Activated T-helper 1 cell treated with anti-CD3 and anti-CD28 coated beads, Interleukin-12 subunit alpha, Interleukin-12 subunit beta, Interleukin-2, Interleukin-4 antibody, amounts not matched to agents 30 ng/mL and 10 ng/mL and 1 ng/mL, durations not matched to agents 14 hours and 24 hours and 36 hours (primary cell): ENCODE measurements around the gene MPP4. TPM values are rescaled to one million over a fixed set of nuclear protein-coding genes. Genes with fewer than 3 reads are reported as not detected.

ENCODE experiments used
- DNase-seq: peaks from one replicate; pipeline ENCODE4 v3.0.0; 2021; ENCODE audit warnings: low spot score
- H3K27ac Mint-ChIP-seq: one replicate; pipeline ENCODE4 v1.8.0; 2021; ENCODE audit warnings: mild to moderate bottlenecking, mixed read lengths
- H3K27me3 Mint-ChIP-seq: one replicate; pipeline ENCODE4 v1.8.0; 2022; ENCODE audit warnings: mild to moderate bottlenecking, moderate library complexity, mixed read lengths; ENCODE audit not compliant: insufficient read depth
- H3K36me3 Mint-ChIP-seq: one replicate; pipeline ENCODE4 v1.8.0; 2021; ENCODE audit warnings: low read depth, mixed read lengths
- H3K4me1 Mint-ChIP-seq: one replicate; pipeline ENCODE4 v1.8.0; 2021; ENCODE audit warnings: low read depth, mixed read lengths
- H3K4me3 Mint-ChIP-seq: one replicate; pipeline ENCODE4 v1.8.0; 2021; ENCODE audit warnings: mild to moderate bottlenecking, moderate library complexity, mixed read lengths
- H3K9me3 Mint-ChIP-seq: one replicate; pipeline ENCODE4 v1.8.0; 2021; ENCODE audit warnings: mixed read lengths
- intact Hi-C: fragments of 100-400 bp; cut with micrococcal nuclease; formaldehyde crosslinking; loops from one replicate; pipeline ENCODE4 v1.15.1; 2024
- total RNA-seq: library from RNA; stranded (reverse); gene quantifications from 2 replicates; pipeline ENCODE4 v1.2.3, GENCODE V29; 2022

Gene MPP4
- total RNA-seq, 1 donor from 2014 or later: not detected

DNA sequence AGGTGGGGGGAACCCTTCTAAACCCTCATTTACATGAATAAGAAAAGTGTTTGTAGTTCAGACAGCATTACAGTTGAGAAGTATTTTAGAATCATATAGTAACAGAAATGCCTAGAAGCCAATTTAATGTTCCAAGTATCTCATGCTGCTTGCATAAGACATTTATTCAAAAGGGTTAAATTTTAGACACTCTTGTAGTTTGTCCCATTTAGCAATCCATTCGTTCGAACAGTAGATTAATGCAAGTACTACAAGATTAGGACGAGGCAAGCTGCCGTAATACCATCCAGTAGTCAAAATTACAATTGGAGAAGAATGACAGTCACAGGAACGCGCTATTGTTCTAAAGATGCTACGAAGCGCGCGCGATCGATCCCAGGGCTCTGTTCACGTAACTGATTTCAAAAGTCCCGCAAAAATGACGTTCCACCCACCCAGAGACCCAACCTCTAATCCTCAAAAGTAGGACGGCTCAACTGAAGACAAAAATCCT is 56.3 kb downstream of the MPP4 start:
- Mint-ChIP-seq H3K27ac (peak overlapping the region; percentile 92), H3K27me3 (peaks cover 2% of the 10 kb centered on the region), H3K36me3 (no peaks in the 10 kb centered on the region), H3K4me1 (peaks cover 18% of the 10 kb centered on the region), H3K4me3 (peak overlapping the region; percentile 89), H3K9me3 (no peaks in the 10 kb centered on the region)
- DNase-seq: no peak
- intact Hi-C loops: loop anchor here (1.0 to 10.0 kb wide), 9 partner anchors 139 to 1337 kb away; partner anchors contain the start of genes CASP8, CFLAR, FZD7 and SPATS2L

GRCh38 chr2:201639205-201639604 is 59.2 kb downstream of the MPP4 start:
- Mint-ChIP-seq H3K27ac (no peak overlapping the region), H3K4me1 (peaks cover 18% of the 10 kb centered on the region), H3K4me3 (no peak overlapping the region), H3K36me3 (peaks cover 5% of the 10 kb centered on the region), H3K27me3 (no peaks in the 10 kb centered on the region), H3K9me3 (no peaks in the 10 kb centered on the region)
- DNase-seq: no peak
- intact Hi-C loops: no loop called here

- no peaks in the 10 kb centered on the region for H3K27me3 Mint-ChIP-seq
- H3K4me1 Mint-ChIP-seq: peaks cover 12% of the 10 kb centered on the region
- intact Hi-C loops: no loop called here
- peaks cover 7% of the 10 kb centered on the region for H3K36me3 Mint-ChIP-seq
- no peaks in the 10 kb centered on the region for H3K9me3 Mint-ChIP-seq
- no peak overlapping the region for H3K4me3 Mint-ChIP-seq
- H3K27ac Mint-ChIP-seq: no peak overlapping the region
- DNase-seq: no peak
Observed at GRCh38 chr2:201638326-201638725, 60.1 kb downstream of the MPP4 start.

DNA sequence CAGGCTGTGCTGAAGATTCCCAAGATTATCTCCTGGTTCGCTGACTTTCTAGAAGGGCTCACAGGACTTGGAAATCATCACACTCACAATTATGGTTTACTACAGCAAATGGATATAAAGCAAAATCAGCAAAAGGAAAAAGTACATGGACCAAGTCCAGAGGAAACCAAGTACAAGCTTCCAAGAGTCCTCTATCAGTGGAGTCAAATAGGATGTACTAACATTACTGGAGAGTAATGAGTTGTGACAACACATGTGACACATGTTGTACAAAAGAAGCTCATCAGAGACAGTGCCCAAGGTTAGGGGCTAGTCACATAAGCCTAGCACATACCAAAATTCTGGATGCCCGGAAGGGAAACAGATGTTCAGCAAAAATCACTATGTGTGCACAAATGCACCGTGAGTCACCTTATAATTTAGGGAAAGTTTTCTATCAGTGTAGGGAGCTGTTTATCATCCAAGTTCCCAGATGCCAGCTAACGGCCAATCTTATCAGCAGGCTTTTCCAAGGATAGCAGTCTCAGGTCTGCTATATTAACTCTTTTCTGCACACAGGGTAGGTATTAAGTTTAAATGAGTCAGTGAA is 64.7 kb downstream of the MPP4 start:
- H3K4me1 Mint-ChIP-seq: no peaks in the 10 kb centered on the region
- H3K9me3 Mint-ChIP-seq: no peaks in the 10 kb centered on the region
- intact Hi-C loops: no loop called here
- peaks cover 21% of the 10 kb centered on the region for H3K36me3 Mint-ChIP-seq
- H3K27ac Mint-ChIP-seq: no peak overlapping the region
- no peak for DNase-seq
- H3K4me3 Mint-ChIP-seq: no peak overlapping the region
- H3K27me3 Mint-ChIP-seq: no peaks in the 10 kb centered on the region

- Mint-ChIP-seq H3K4me1 (no peaks in the 10 kb centered on the region), H3K27ac (no peak overlapping the region), H3K4me3 (no peak overlapping the region), H3K36me3 (peaks cover 18% of the 10 kb centered on the region), H3K9me3 (no peaks in the 10 kb centered on the region), H3K27me3 (no peaks in the 10 kb centered on the region)
- intact Hi-C loops: no loop called here
- no peak for DNase-seq
Observed at GRCh38 chr2:201631041-201631440, 67.4 kb downstream of the MPP4 start.

DNA sequence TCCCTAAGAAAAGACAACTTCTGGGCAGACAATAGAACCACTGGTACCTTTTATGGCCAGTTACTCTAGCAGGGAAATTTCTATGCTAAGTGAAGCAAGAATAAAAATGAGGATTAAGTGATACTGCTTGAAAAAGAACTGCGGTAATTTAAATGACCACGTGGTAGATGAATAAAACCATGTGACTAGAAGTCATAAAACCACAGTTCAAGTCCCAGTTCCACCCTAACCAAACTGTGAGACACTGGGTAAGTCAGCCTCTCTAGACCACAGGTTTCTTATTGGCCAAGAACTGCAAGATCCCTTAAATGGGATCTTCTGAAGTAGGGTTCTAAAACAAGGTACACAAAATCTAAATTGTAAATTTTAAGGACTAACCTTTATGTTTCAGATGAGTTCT is 67.9 kb downstream of the MPP4 start:
- intact Hi-C loops: no loop called here
- H3K27ac Mint-ChIP-seq: no peak overlapping the region
- no peak overlapping the region for H3K4me3 Mint-ChIP-seq
- no peaks in the 10 kb centered on the region for H3K4me1 Mint-ChIP-seq
- H3K36me3 Mint-ChIP-seq: peaks cover 18% of the 10 kb centered on the region
- H3K27me3 Mint-ChIP-seq: no peaks in the 10 kb centered on the region
- DNase-seq: no peak
- no peaks in the 10 kb centered on the region for H3K9me3 Mint-ChIP-seq

DNA sequence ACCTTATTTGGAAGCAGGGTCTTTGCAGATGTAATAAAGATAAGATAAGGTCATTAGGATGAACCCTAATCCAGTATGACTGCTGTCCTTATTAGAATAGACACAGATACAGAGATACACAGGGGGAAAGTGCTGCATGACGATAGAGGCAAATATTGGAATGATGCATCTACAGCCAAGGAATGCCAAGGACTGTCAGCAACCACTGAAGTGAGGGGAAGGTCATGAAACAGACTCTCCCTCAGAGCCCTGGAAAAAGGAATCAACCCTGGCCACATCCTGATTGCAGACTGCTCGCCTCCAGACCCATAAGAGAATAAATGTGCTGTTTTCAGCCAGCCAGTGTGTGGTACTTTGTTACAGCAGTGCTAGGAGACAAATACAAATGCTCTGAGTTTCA is 69.9 kb downstream of the MPP4 start:
- intact Hi-C loops: no loop called here
- H3K27ac Mint-ChIP-seq: no peak overlapping the region
- no peaks in the 10 kb centered on the region for H3K9me3 Mint-ChIP-seq
- no peak for DNase-seq
- peaks cover 17% of the 10 kb centered on the region for H3K36me3 Mint-ChIP-seq
- H3K27me3 Mint-ChIP-seq: no peaks in the 10 kb centered on the region
- no peaks in the 10 kb centered on the region for H3K4me1 Mint-ChIP-seq
- no peak overlapping the region for H3K4me3 Mint-ChIP-seq

DNA sequence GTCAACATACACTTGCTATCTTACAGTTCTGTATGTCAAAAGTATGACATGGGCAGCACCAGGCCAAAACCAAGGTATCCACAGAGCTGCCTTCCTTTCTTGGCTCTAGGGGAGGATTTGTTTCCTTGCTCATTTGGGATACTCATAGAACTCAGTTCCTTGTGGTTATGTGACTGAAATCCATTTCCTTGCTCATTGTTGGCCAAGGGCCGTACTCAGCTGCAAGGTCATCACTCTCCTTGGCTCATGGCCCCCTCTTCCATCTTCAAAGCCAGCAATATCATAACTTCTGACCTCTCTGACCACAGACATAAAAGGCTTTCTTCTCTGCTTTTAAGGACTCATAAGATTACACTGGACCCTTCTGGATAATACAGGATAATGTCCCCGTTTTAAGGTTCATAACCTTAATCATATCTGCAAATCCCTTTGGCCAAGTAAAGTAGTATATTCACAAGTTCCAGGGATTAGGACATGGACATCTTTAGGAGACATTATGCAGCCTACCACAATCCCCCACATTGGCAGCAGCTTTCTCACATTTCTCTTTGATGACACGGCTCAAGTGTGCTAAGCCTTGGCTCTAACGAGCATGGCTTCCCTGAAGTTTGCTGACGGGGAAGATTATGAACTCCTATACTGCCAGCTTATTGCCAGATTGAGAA is 76.0 kb downstream of the MPP4 start:
- H3K36me3 Mint-ChIP-seq: peaks cover 3% of the 10 kb centered on the region
- H3K27ac Mint-ChIP-seq: no peak overlapping the region
- H3K27me3 Mint-ChIP-seq: no peaks in the 10 kb centered on the region
- H3K4me1 Mint-ChIP-seq: no peaks in the 10 kb centered on the region
- intact Hi-C loops: no loop called here
- no peak for DNase-seq
- H3K9me3 Mint-ChIP-seq: no peaks in the 10 kb centered on the region
- no peak overlapping the region for H3K4me3 Mint-ChIP-seq

GRCh38 chr2:201621293-201621999 is 77.0 kb downstream of the MPP4 start:
- no peak for DNase-seq
- H3K27me3 Mint-ChIP-seq: no peaks in the 10 kb centered on the region
- no peak overlapping the region for H3K4me3 Mint-ChIP-seq
- intact Hi-C loops: no loop called here
- H3K27ac Mint-ChIP-seq: no peak overlapping the region
- no peaks in the 10 kb centered on the region for H3K4me1 Mint-ChIP-seq
- no peaks in the 10 kb centered on the region for H3K9me3 Mint-ChIP-seq
- H3K36me3 Mint-ChIP-seq: peaks cover 3% of the 10 kb centered on the region

DNA sequence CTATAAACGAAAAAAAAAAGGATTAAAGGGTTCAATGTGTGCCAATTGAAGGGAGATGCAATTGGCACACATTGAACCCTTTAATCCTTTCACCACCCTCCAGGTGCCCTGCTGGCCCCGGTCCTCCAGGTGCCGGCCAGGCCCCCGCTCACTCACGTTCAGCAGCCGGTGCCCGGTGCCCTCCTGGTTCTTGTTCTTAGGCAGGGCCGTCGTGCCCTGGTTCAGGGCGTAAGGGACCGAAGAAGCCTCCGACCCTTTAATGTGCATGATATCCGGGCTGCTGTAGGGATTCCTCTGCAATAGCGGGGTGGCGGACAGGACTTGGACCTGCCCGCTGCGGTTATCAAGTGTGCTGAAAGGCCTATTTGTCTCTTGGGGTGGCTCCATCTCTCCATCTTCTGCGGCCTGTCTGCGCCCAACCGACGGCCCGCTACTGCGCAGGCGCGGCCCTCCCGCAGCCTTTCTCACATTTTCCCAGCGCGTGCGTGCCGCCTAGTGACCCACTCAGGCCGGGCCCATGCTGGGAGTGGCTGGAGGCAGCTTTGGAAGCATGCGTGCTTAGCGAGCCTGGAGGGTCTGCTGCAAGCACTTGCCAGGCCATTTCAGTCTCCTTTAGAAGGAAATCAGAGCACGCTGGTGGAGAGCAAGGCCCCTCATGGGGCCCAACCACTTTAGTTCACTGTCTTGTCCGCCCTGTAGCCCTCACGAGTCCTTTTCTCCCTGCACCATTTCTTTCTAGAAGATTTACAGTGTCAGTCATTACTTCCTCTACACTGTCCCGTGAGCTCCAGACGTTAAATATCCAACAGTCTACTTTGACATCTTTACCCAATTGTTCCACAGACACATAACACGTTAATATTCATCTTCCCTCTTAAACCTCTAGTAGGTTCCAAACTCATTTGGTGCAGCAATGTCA is 79.4 kb downstream of the MPP4 start:
- H3K9me3 Mint-ChIP-seq: no peaks in the 10 kb centered on the region
- no peak overlapping the region for H3K4me3 Mint-ChIP-seq
- no peak overlapping the region for H3K27ac Mint-ChIP-seq
- H3K4me1 Mint-ChIP-seq: no peaks in the 10 kb centered on the region
- H3K27me3 Mint-ChIP-seq: peaks cover 6% of the 10 kb centered on the region
- DNase-seq: no peak
- no peaks in the 10 kb centered on the region for H3K36me3 Mint-ChIP-seq
- intact Hi-C loops: no loop called here

GRCh38 chr2:201608021-201608420 is 90.4 kb downstream of the MPP4 start:
- peaks cover 20% of the 10 kb centered on the region for H3K27me3 Mint-ChIP-seq
- no peak overlapping the region for H3K4me3 Mint-ChIP-seq
- peaks cover 5% of the 10 kb centered on the region for H3K9me3 Mint-ChIP-seq
- no peaks in the 10 kb centered on the region for H3K4me1 Mint-ChIP-seq
- no peaks in the 10 kb centered on the region for H3K36me3 Mint-ChIP-seq
- no peak overlapping the region for H3K27ac Mint-ChIP-seq
- intact Hi-C loops: no loop called here
- no peak for DNase-seq

DNA sequence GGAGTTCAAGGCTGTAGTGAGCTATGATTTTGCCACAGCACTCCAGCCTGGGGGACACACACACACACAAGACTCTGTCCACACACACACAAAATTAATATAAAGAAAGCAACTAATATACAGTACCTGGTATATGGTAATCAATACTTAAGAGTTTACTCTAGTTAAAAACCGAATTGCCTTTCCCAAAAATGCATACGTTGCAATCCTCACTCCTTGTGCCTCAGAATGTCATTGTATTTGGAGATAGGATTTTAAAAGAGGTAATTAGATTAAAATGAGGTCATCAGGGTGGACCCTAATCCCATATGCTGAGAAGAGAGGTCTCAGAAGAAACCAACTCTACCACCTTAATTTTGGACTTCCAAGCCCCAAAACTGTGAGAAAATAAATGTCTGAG is 90.9 kb downstream of the MPP4 start:
- DNase-seq: no peak
- Mint-ChIP-seq H3K9me3 (peaks cover 5% of the 10 kb centered on the region), H3K4me1 (no peaks in the 10 kb centered on the region), H3K36me3 (no peaks in the 10 kb centered on the region), H3K27ac (no peak overlapping the region), H3K27me3 (peaks cover 20% of the 10 kb centered on the region), H3K4me3 (no peak overlapping the region)
- intact Hi-C loops: no loop called here
